Keratinocyte (primary cell): ENCODE results near the gene RTL1.

Source experiments
- CTCF ChIP-seq, 3 experiments: IDR thresholded peaks in 1 of 3; conservative IDR thresholded peaks in 1 of 3; optimal IDR thresholded peaks in 1 of 3; 2 replicates in 2 of 3; 3 replicates in 1 of 3; pipeline versions ENCODE3 to v1.5.1; 2011; ENCODE audit warnings: low read length in 3 of 3, mild to moderate bottlenecking in 3 of 3, moderate library complexity in 2 of 3, control low read depth in 1 of 3, inconsistent platforms in 1 of 3; ENCODE audit not compliant: insufficient read depth in 2 of 3; ENCODE audit errors: extremely low read depth in 1 of 3
- EZH2 ChIP-seq: IDR thresholded peaks from one replicate; pipeline ENCODE4 v1.6.1; 2012; ENCODE audit warnings: inconsistent platforms, mild to moderate bottlenecking, low read length, moderate library complexity

- TF ChIP-seq CTCF (optimal IDR thresholded peaks at IDR 0.05 in 1 of 3, IDR thresholded peaks at IDR 0.05 in 1 of 3, conservative IDR thresholded peaks at IDR 0.05 in 1 of 3; ENCODE audit: extremely low read depth in 1 of 3, insufficient read depth in 2 of 3, low read length in 3 of 3) (no peak), EZH2 (no peak)
These were observed 71.1 kb downstream of the RTL1 start for GRCh38 chr14:100832311-100832960.
